ENCODE measurements around the gene TNFAIP8L3.

Gene TNFAIP8L3

GRCh38 chr15:51139091-51139490 lies 44.4 kb upstream of the TNFAIP8L3 start:
- Histone ChIP-seq H3K79me2 (ENCODE audit: insufficient read depth, low read length) (no peaks in the 10 kb centered on the region), H3K4me2 (ENCODE audit: low read depth, low read length, poor library complexity, severe bottlenecking) (no peak overlapping the region), H3F3A (ENCODE audit: low read depth) (no peaks in the 10 kb centered on the region), H3K36me3 (ENCODE audit: insufficient read depth, low read length) (no peaks in the 10 kb centered on the region), H3K27me3 (ENCODE audit: insufficient read depth, low read length, poor library complexity, severe bottlenecking) (no peaks in the 10 kb centered on the region), H3K9me2 (replicated peaks; ENCODE audit: low read depth, low read length) (no peaks in the 10 kb centered on the region), H2AFZ (ENCODE audit: low read length) (no peak overlapping the region), H3K4me3 (ENCODE audit: low read length, poor library complexity, severe bottlenecking) (no peak overlapping the region), H4K20me1 (ENCODE audit: insufficient read depth, low read length, poor library complexity, severe bottlenecking) (no peaks in the 10 kb centered on the region), H3K9me3 (ENCODE audit: insufficient read depth, low read depth, low read length) (no peaks in the 10 kb centered on the region), H3K4me1 (ENCODE audit: insufficient read depth, low read length, poor library complexity, severe bottlenecking) (no peaks in the 10 kb centered on the region), H3K9ac (ENCODE audit: low read depth, low read length, poor library complexity, severe bottlenecking) (no peak overlapping the region)
- TF ChIP-seq CTCF (conservative IDR thresholded peaks at IDR 0.05; ENCODE audit: low read length) (no peak), EZH2phosphoT487 (IDR thresholded peaks at IDR 0.05; ENCODE audit: borderline replicate concordance) (no peak)

GRCh38 chr15:51137880-51138430 lies 43.2 kb upstream of the TNFAIP8L3 start:
- Histone ChIP-seq H4K20me1 (ENCODE audit: insufficient read depth, low read length, poor library complexity, severe bottlenecking) (no peaks in the 10 kb centered on the region), H3K27me3 (ENCODE audit: insufficient read depth, low read length, poor library complexity, severe bottlenecking) (no peaks in the 10 kb centered on the region)

GRCh38 chr15:51137024-51137423 lies 42.3 kb upstream of the TNFAIP8L3 start:
- H3K4me2 ChIP-seq (ENCODE audit: low read depth, low read length, poor library complexity, severe bottlenecking) = no peak overlapping the region
- no peak overlapping the region for H2AFZ ChIP-seq (ENCODE audit: low read length)
- no peaks in the 10 kb centered on the region for H3K9me3 ChIP-seq (ENCODE audit: insufficient read depth, low read depth, low read length)
- no peaks in the 10 kb centered on the region for H3K4me1 ChIP-seq (ENCODE audit: insufficient read depth, low read length, poor library complexity, severe bottlenecking)
- no peaks in the 10 kb centered on the region for H3K9me2 ChIP-seq (replicated peaks; ENCODE audit: low read depth, low read length)
- no peak for TF ChIP-seq CTCF (conservative IDR thresholded peaks at IDR 0.05; ENCODE audit: low read length)
- no peak for TF ChIP-seq EZH2phosphoT487 (IDR thresholded peaks at IDR 0.05; ENCODE audit: borderline replicate concordance)
- no peaks in the 10 kb centered on the region for H3K79me2 ChIP-seq (ENCODE audit: insufficient read depth, low read length)
- H3K36me3 ChIP-seq (ENCODE audit: insufficient read depth, low read length) = no peaks in the 10 kb centered on the region
- no peaks in the 10 kb centered on the region for H3F3A ChIP-seq (ENCODE audit: low read depth)
- no peak overlapping the region for H3K4me3 ChIP-seq (ENCODE audit: low read length, poor library complexity, severe bottlenecking)
- no peaks in the 10 kb centered on the region for H4K20me1 ChIP-seq (ENCODE audit: insufficient read depth, low read length, poor library complexity, severe bottlenecking)
- H3K27me3 ChIP-seq (ENCODE audit: insufficient read depth, low read length, poor library complexity, severe bottlenecking) = no peaks in the 10 kb centered on the region
- no peak overlapping the region for H3K9ac ChIP-seq (ENCODE audit: low read depth, low read length, poor library complexity, severe bottlenecking)

More at GRCh38 chr15:51137880-51138430, 43.2 kb upstream of the TNFAIP8L3 start:
- H3K4me3 ChIP-seq (ENCODE audit: low read length, poor library complexity, severe bottlenecking) = no peak overlapping the region
- no peak overlapping the region for H3K9ac ChIP-seq (ENCODE audit: low read depth, low read length, poor library complexity, severe bottlenecking)
- no peaks in the 10 kb centered on the region for H3K79me2 ChIP-seq (ENCODE audit: insufficient read depth, low read length)
- no peak for TF ChIP-seq EZH2phosphoT487 (IDR thresholded peaks at IDR 0.05; ENCODE audit: borderline replicate concordance)
- TF ChIP-seq CTCF (conservative IDR thresholded peaks at IDR 0.05; ENCODE audit: low read length) = no peak
- H3K9me3 ChIP-seq (ENCODE audit: insufficient read depth, low read depth, low read length) = no peaks in the 10 kb centered on the region
- H3K36me3 ChIP-seq (ENCODE audit: insufficient read depth, low read length) = no peaks in the 10 kb centered on the region
- H3K9me2 ChIP-seq (replicated peaks; ENCODE audit: low read depth, low read length) = no peaks in the 10 kb centered on the region
- no peak overlapping the region for H2AFZ ChIP-seq (ENCODE audit: low read length)
- H3F3A ChIP-seq (ENCODE audit: low read depth) = no peaks in the 10 kb centered on the region
- H3K4me2 ChIP-seq (ENCODE audit: low read depth, low read length, poor library complexity, severe bottlenecking) = no peak overlapping the region
- no peaks in the 10 kb centered on the region for H3K4me1 ChIP-seq (ENCODE audit: insufficient read depth, low read length, poor library complexity, severe bottlenecking)

Measured in Loucy (cell line).